HFF-Myc (cell line): ENCODE results near the gene IRF9.

Experiments used
- DNase-seq: peaks from one replicate; pipeline ENCODE4 v3.0.0-alpha.2; 2011; ENCODE audit warnings: low read depth; ENCODE audit errors: extremely low read depth
- H3K4me3 ChIP-seq: replicated peaks from 2 replicates; pipeline ENCODE4 v1.5.1; 2011; ENCODE audit warnings: low read depth, mild to moderate bottlenecking, control low read depth, low read length
- CTCF ChIP-seq: IDR thresholded peaks from 2 replicates; pipeline ENCODE4 v1.5.1; 2012; ENCODE audit warnings: mild to moderate bottlenecking, low read depth, low read length, control low read depth; ENCODE audit errors: missing control alignments

The IRF9 gene

GRCh38 chr14:24186831-24187538 lies 25.9 kb downstream of the IRF9 start:
- no peak for DNase-seq
- peak overlapping the region; percentile 89 for H3K4me3 ChIP-seq
- TF ChIP-seq CTCF, result no peak

GRCh38 chr14:24187539-24187915 lies 26.5 kb downstream of the IRF9 start:
- no peak for DNase-seq
- peak overlapping the region; percentile 89 for H3K4me3 ChIP-seq
- TF ChIP-seq CTCF, result no peak

- DNase-seq, result peak; percentile 94
- H3K4me3 ChIP-seq, result peak within 1 kb of the TSS; percentile 89
- no peak for TF ChIP-seq CTCF
These were observed 27.4 kb downstream of the IRF9 start, which contains the start of gene IPO4 for GRCh38 chr14:24188251-24189058. IPO4 (minus strand) TSS chr14:24188816; CDS start chr14:24188787, 29 bp downstream.

- DNase-seq, result no peak
- H3K4me3 ChIP-seq, result peak overlapping the region; percentile 89
- TF ChIP-seq CTCF, result no peak
These were observed 28.0 kb downstream of the IRF9 start for GRCh38 chr14:24189059-24189375.

- no peak for TF ChIP-seq CTCF
- DNase-seq, result no peak
- peak overlapping the region; percentile 89; the same call in 1 of the 2 replicates for H3K4me3 ChIP-seq
These were observed 28.4 kb downstream of the IRF9 start for GRCh38 chr14:24189460-24189859.

GRCh38 chr14:24190416-24190815 lies 29.4 kb downstream of the IRF9 start:
- DNase-seq, result no peak
- no peak for TF ChIP-seq CTCF
- no peak overlapping the region for H3K4me3 ChIP-seq
